HG02840 (cell line): ENCODE data around the gene GPLD1.
"Not testable (repeated sequence)": the region's sequence is repeated elsewhere in the genome, so short reads cannot be mapped to it uniquely, and the experiment has no call there.

Source experiments
- ATAC-seq: cut with Tn5 transposase; IDR thresholded peaks from one replicate; pipeline ENCODE4 v1.9.1; 2021; ENCODE audit warnings: mild to moderate bottlenecking, moderate library complexity, moderate number of reproducible peaks; ENCODE audit not compliant: unreplicated experiment, low FRiP score

The GPLD1 gene

DNA sequence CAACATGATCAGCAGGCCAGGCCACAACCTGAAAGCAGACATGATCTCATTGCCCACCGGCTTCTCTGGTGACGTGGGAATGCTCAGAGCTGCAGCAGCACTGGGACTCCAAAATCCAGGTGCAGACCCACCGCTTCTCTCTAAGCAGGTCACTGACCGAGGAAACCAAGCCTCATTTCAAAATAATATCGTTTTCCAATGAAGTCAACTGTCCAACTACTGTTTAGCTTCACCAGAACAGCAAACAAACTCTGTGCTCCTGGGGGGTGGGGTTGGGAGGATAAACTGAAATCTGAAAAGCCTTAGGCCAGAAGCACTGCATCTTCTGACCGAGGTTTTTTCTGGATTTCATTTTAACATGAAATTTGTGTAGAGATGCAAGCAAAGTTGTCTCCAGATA lies at the start of gene GPLD1:
GPLD1 (minus strand) TSS at position 109 of the 400 bp plus-strand sequence; CDS start at position 42, 67 bp downstream.
- no peak for ATAC-seq

GRCh38 chr6:24537771-24538385 lies 48.5 kb upstream of the GPLD1 start:
- no peak for ATAC-seq

- ATAC-seq, result no peak
Measured at GRCh38 chr6:24537082-24537699, 47.8 kb upstream of the GPLD1 start.

DNA sequence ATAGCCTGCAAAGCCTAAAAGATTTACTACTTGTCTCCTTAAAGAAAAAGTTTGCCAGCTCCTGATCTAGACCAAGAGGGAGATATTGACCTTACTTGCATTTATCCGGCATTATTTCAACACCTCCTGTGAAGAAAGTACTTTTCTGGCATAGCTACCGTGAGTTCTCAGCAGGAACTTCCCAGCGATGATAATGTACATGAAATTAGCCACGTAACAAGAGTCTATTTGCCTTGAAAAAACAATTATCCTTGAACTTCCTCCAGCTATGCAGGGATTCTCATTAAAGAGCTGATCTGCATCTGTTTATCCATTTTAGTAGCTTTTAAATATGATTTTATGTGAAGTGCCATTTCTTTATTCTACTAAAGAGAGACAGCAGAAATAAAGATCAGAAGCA lies 47.1 kb upstream of the GPLD1 start:
- no peak for ATAC-seq

DNA sequence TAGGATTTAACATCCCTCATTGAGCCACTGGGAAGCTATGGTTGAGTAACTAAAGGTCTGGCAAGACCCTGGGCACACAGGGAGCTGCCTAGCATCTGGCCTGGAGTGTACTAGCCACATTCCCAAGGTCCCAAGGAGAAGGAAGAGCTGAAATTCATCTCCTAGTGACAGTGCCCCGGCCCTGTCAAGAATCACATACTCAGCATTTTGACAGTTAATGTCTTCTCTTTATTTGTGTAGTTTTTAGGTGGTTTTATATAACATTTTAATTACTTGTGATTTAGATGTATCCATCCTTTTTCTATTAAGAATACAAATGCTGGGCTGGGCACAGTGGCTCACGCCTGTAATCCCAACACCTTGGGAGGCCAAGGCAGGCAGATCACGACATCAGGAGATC lies 45.8 kb upstream of the GPLD1 start:
- ATAC-seq, result no peak

DNA sequence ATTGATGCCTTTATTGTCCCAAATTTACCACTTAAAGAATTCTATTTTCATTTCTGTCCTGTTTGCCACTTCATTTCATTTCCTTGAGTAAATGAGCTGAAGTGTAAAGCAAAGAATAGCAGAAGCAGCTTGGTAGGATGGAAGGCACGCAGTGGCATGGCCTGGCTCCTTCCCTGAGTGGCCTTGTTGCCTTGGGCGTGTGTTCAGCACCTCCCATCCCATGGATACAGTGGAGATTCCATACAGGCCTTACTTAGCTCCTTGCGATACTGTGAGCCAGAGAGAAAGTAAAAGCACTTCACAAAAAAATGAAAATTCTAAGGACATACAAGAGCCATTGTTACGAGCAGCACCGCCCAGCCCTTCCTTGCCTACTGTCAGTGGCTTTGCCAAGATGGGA lies 45.0 kb upstream of the GPLD1 start:
- no peak for ATAC-seq

DNA sequence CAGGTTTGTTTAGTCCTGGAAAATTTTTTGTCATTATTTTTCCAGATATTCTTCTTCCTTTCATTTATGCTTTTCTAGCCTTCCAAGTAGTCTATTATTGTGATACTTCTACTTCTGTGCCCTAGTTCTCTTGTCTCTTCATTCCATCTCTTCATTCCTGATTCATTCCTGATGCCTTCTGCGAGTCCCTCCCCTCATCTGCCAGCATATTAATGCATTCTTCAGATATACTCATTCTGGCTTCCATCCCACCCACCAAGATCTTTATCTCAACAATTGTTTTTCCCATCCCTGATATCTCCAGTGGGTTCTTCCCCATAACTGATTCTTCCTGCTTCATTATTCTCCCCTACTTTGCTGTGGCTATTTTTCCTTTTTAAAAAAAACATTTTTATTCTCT lies 40.6 kb upstream of the GPLD1 start:
- ATAC-seq, result no peak

DNA sequence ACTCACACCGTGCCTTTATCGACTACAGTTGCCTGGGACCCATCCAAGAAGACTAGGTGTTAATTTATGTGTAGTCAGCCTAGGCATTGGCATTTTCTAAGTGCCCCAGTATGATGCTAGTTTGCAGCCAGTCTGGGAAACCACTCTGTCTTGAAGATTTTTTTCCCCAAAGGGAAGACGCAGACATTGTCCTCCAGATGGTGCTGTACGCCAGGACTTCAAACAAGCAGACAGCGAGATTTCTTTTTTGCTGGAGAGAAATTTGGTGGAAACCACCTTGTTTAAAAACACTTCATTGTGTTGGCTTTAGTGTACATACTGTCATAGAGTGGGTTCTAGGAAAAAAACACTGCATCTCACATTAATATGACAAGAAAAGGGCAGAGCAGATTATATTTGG lies 35.4 kb upstream of the GPLD1 start:
- no peak for ATAC-seq

- no peak for ATAC-seq
Measured at GRCh38 chr6:24524329-24524728, 35.0 kb upstream of the GPLD1 start.

DNA sequence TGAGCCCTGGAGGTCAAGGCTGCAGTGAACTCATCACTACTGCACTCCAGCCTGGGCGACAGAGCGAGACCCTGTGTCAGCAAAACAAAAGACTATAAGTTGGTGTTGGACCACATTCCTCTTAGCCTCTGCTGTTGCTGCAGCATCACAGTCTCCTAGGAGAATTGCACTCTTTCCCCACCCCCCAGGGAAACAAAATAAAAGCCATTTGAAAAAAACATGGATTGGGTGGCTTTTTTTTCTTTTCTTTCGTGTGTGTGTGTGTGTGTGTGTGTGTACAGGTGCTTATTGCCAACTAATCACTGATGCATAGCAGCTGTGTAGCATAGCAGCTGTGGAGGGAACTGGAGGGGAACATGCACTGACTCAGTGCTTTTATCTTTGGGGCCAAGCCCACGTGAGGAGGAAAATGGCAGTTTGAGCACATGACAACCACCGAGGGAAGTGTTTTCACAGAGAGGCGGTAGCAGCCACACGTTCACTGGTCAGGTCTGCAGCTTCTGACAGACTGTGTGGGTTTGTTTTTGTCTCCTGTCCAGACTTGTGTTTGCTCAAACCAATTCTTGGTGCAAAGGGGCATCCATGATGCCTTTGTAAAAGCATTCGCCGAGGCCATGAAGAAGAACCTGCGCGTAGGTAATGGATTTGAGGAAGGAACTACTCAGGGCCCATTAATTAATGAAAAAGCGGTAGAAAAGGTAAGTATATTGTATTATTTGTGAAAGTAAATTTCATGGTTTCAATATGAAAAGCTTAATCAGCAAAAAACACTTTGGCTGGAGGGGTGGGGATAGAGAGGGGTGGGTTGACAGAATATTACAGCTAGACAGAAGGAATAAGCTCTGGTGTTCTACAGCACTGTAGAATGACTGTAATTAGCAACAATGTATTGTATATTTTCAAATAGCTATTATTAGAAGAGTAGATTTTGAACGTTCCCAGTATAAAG lies 33.1 kb upstream of the GPLD1 start:
- ATAC-seq, result no peak

GRCh38 chr6:24520929-24521546 lies 31.7 kb upstream of the GPLD1 start:
- ATAC-seq, result peak; percentile 37

- ATAC-seq, result peak; percentile 81
Measured at GRCh38 chr6:24517659-24518543, 28.5 kb upstream of the GPLD1 start.

- no peak for ATAC-seq
Measured at GRCh38 chr6:24513602-24514001, 24.2 kb upstream of the GPLD1 start.

- ATAC-seq, result not testable (repeated sequence)
Measured at GRCh38 chr6:24511976-24512375, 22.6 kb upstream of the GPLD1 start.

DNA sequence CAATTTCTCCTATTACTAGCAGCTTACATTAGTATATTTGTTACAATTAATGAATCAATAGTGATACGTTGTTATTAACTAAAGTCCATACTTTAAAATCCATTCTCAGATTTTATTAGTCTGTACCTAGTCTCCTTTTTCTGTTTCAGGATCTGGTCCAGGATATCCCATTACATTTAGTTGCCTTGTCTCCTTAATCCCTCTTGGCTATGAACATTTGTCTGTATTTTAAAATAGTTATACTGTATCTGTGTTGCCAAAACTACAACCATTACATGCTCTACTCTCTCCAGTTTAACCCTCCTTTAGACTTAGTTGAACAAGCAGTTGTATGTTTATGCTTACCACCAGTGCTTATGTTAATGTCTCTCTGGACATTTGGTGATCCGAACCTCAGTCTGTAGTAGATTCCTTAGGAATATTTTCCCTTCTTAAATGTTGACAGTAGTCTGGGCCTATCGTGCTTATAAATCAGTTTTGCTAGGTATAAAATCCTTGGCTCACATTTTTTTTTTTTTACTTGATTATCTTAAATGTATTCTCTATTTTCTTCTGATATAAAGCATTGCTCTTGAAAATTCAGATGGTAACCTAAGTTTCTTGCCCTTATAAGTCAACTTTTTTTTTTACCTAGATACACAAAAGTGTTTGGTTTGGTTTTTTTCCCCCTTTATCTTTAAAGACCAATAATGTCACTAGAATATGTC lies 17.6 kb upstream of the GPLD1 start:
- no peak for ATAC-seq

DNA sequence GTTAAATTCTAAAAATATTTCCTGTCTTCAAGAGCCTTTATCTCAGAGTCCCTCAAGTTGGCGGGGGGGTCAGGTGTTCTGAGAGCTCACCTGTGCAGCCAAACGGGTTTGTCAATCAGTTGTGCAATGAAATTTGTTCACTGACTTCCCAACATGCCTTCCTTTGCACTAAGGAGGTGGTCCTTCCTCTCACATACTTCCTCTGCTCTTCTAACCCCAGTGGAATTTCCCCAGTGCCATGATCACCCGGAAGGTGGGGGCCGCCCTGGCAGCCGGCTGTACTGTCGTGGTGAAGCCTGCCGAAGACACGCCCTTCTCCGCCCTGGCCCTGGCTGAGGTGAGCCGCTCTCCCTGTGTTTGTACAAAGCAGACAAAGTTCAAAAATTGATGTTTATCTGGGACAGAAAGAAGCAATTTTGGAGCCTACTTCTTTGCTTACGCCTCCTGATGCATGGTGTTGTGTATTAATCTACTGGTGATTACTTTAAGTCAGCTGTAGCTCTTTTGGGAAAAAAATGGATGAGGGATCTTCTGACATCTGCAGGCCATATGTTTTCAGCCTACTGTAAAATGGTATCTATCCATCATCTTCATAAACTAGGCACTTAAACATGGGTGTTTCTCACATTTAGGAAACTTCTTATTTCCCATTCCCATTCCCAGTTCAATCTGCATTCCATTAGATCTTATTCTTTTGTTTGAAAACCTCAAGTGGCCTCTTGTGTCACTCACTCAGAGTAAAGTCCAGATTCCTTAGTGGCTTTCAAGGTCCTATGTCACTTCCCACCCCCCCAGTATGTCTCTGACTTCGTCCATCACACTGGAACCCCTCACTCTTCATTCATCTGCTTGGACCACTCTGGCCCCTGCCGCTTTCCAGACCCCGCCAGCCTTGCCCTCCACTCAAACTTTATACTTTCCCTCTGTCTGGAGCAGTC lies 15.5 kb upstream of the GPLD1 start:
- ATAC-seq, result no peak

DNA sequence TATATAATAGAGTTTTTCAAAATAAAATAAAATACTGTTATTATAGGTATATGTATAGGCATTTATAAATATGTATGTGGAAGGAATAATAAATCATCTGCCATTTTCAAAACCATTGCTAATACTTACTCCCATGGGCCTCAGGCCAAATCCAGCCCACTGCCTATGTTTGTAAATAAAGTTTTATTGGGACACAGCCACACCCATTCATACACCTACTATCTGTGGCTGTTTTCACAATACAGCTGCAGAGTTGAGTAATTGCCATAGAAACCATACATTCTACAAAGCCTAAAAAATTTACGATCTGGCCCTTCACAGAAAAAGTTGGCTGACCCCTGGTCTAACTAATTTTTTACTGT lies 14.9 kb upstream of the GPLD1 start:
- ATAC-seq, result no peak

DNA sequence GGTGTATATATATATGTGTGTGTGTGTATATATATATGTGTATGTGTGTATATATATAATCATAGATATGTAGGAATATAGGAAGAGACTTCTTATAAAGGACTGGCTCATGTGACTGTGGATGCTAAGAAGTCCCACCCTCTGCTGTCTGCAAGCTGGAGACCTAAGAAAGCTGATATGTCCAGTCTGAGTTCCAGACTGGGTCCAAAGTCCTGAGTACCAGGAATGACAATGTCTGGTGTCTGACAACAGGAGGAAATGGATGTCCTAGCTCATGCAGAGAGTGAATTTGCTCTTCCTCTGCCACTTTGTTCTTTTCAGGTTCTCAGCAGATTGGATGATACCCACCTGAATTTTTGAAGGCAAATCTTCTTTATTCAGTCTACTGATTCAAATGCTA lies 12.5 kb upstream of the GPLD1 start:
- no peak for ATAC-seq
